Nephron progenitor cell (in vitro differentiated cells): ENCODE results near the gene CCDC47.
A peak's percentile ranks its signal among the peaks of the same experiment; 100 is the strongest.

Experiments used
- DNase-seq: peaks from one replicate; pipeline ENCODE4 v3.0.0; 2021
- H3K27ac Mint-ChIP-seq: 2 replicates; pipeline ENCODE4 v1.8.0; 2021; ENCODE audit warnings: mild to moderate bottlenecking, moderate library complexity, mixed read lengths
- H3K27me3 Mint-ChIP-seq: 2 replicates; pipeline ENCODE4 v1.8.0; 2021; ENCODE audit warnings: mild to moderate bottlenecking, low read depth, mixed read lengths; ENCODE audit not compliant: poor library complexity
- H3K36me3 Mint-ChIP-seq: 2 replicates; pipeline ENCODE4 v1.8.0; 2021; ENCODE audit warnings: low read depth, mixed read lengths
- H3K4me1 Mint-ChIP-seq: 2 replicates; pipeline ENCODE4 v1.8.0; 2021; ENCODE audit warnings: mixed read lengths
- H3K4me3 Mint-ChIP-seq: 2 replicates; pipeline ENCODE4 v1.8.0; 2021; ENCODE audit warnings: mild to moderate bottlenecking, moderate library complexity, mixed read lengths
- H3K9me3 Mint-ChIP-seq: 2 replicates; pipeline ENCODE4 v1.8.0; 2021; ENCODE audit warnings: mild to moderate bottlenecking, moderate library complexity, mixed read lengths
- TF ChIP-seq, protein P1 (sequence below): fragments of 200-600 bp; sonication (generic); IDR thresholded peaks from 2 replicates; pipeline ENCODE4 v1.5.0; 2021; ENCODE audit warnings: antibody characterized with exemption

The CCDC47 gene

DNA sequence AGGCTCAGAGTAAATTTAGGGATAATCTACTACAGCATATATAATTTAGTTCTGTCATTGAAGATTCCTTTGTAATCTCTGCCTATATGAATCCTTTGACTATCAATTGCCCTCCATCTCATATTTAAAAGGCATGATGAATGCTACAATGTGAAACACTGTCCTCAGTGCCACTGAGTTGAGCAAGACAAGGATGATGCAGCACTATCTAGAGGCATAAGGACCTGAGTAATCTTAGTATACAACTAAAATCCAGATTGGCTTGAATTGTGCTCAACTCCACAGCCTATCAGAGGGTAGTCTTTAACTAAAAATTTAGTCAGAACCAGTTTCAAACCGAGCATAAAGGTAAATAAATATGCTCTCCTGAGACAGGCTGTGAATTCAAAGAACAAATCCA is 20.2 kb downstream of the CCDC47 start:
- Mint-ChIP-seq H3K27ac (no peak overlapping the region), H3K4me3 (no peak overlapping the region), H3K36me3 (peaks cover 70% of the 10 kb centered on the region), H3K4me1 (no peaks in the 10 kb centered on the region), H3K27me3 (no peaks in the 10 kb centered on the region), H3K9me3 (no peaks in the 10 kb centered on the region)
- DNase-seq: no peak
- TF ChIP-seq, protein P1, sequence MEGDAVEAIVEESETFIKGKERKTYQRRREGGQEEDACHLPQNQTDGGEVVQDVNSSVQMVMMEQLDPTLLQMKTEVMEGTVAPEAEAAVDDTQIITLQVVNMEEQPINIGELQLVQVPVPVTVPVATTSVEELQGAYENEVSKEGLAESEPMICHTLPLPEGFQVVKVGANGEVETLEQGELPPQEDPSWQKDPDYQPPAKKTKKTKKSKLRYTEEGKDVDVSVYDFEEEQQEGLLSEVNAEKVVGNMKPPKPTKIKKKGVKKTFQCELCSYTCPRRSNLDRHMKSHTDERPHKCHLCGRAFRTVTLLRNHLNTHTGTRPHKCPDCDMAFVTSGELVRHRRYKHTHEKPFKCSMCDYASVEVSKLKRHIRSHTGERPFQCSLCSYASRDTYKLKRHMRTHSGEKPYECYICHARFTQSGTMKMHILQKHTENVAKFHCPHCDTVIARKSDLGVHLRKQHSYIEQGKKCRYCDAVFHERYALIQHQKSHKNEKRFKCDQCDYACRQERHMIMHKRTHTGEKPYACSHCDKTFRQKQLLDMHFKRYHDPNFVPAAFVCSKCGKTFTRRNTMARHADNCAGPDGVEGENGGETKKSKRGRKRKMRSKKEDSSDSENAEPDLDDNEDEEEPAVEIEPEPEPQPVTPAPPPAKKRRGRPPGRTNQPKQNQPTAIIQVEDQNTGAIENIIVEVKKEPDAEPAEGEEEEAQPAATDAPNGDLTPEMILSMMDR: no peak

DNA sequence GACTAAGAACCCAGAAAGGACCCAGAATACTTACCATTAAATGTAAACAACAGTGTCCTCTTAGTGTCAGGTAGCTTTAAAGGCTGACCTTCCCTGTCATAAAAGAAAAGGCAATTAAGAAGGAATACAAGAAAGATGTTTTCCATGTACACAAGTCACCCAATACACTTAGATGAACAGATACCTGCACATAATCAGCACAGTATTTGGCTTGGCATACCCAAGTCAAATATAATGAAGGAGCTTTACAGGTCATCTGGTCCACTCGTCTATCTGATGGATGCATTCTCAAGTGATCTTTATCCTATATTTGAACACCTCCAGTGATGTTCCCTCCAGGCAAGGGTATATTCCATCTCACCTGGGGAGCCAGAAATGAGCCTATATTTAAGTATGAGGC is 20.7 kb downstream of the CCDC47 start:
- TF ChIP-seq, protein P1: no peak
- H3K36me3 Mint-ChIP-seq: peaks cover 66% of the 10 kb centered on the region
- H3K27ac Mint-ChIP-seq: no peak overlapping the region
- no peaks in the 10 kb centered on the region for H3K4me1 Mint-ChIP-seq
- no peak overlapping the region for H3K4me3 Mint-ChIP-seq
- no peaks in the 10 kb centered on the region for H3K9me3 Mint-ChIP-seq
- H3K27me3 Mint-ChIP-seq: no peaks in the 10 kb centered on the region
- no peak for DNase-seq

DNA sequence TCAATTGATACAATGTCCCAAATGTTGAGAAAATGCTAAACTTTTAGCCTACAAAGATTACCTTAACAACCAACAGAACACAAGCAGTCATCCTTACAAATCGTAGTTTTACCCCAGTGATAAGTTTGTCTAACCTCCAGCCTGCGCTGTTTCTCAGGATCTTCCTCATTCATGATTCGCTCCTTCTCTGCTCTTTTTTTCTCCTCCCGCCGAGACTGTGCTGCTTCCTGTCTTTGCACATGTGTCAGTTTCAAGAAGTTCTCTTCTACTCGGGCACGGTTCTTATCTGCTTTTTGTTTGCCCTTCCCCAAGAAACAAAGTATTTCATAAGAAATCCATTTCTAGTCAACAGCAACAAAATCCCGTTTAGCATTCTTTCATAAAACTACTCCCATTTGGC is 21.6 kb downstream of the CCDC47 start:
- H3K36me3 Mint-ChIP-seq: peaks cover 69% of the 10 kb centered on the region

DNA sequence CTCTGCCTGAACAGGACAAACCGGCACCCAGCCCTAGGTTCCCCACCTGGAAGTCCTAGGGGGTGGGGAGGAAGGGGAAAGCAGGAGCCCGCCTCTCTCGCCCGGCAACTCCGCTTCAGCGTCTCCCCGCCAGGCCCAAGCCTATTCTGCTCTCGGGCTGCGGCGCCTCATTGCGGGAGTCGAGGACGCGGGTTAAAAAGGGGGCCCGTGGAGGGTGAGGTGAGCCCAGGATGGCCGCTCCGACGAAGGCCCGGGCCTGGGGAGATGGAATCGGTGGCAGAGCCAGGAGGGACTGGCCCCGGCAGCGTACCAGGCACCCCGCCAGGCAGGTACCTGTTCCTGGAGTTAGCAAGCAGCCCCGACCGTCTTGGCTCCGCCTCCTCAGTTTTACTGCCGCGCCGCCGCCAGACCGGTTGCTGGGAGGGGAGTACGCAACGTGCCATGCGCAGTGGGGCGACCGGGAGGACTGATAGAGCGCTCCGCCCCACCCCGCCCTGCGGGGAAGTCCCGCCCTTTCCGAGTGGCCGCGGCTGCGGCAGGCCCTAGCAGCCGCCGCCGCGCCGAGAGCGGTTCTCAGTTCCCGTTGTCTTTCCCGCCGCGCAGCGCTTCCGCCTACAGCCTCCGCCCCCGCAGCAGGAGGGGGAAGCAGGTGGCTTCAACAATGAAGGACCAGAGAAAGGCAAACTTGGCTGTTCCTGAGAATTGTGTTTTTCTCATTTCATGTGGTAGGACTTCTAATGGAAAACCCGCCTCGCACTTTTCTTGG is 31.8 kb downstream of the CCDC47 start, which contains the start of gene STRADA:
Gene STRADA, minus strand, starts transcription at position 392 of the 766 bp plus-strand sequence. CDS start 13,430 bp downstream, outside the sequence.
- DNase-seq: peak; percentile 99
- peak within 1 kb of the TSS; percentile 95 for H3K27ac Mint-ChIP-seq
- H3K36me3 Mint-ChIP-seq: peaks cover 19% of the 10 kb centered on the region
- TF ChIP-seq, protein P1: no peak
- H3K4me3 Mint-ChIP-seq: peak within 1 kb of the TSS; percentile 92
- no peaks in the 10 kb centered on the region for H3K9me3 Mint-ChIP-seq
- peaks cover under 1% of the 10 kb centered on the region for H3K27me3 Mint-ChIP-seq
- peaks cover 20% of the 10 kb centered on the region for H3K4me1 Mint-ChIP-seq

More for the DNA sequence above, 21.6 kb downstream of the CCDC47 start:
- H3K27ac Mint-ChIP-seq: peak overlapping the region; percentile 13
- no peaks in the 10 kb centered on the region for H3K4me1 Mint-ChIP-seq
- no peaks in the 10 kb centered on the region for H3K9me3 Mint-ChIP-seq
- no peak for DNase-seq
- TF ChIP-seq, protein P1: no peak
- no peak overlapping the region for H3K4me3 Mint-ChIP-seq
- no peaks in the 10 kb centered on the region for H3K27me3 Mint-ChIP-seq

DNA sequence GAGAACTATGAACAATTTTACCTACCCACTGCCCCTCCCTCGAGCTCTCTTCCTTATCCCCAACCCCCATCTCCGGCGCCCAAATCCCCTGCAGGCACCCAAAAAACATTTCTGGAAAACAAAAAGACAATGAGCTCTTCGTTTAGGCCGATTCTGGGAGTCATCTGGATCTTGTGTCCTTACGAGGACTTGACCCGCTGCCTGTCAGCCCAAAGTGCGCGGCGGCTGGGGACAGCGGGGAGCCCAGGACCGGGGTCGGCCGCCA is 32.3 kb downstream of the CCDC47 start:
- TF ChIP-seq, protein P1: no peak
- no peak for DNase-seq
- peaks cover 20% of the 10 kb centered on the region for H3K4me1 Mint-ChIP-seq

More for the DNA sequence above, 32.3 kb downstream of the CCDC47 start:
- Mint-ChIP-seq H3K36me3 (peaks cover 16% of the 10 kb centered on the region), H3K27ac (peak overlapping the region; percentile 70), H3K27me3 (peaks cover 3% of the 10 kb centered on the region), H3K9me3 (no peaks in the 10 kb centered on the region), H3K4me3 (peak overlapping the region; percentile 92)
